ENCODE data around the gene SLX9. TPM values are rescaled to one million over a fixed set of nuclear protein-coding genes. Genes with fewer than 3 reads are reported as not detected.

SLX9 gene
- polyA plus RNA-seq, 1 of the 3 experiments (the other 2 are of a cell fraction), result 42.9 TPM

DNA sequence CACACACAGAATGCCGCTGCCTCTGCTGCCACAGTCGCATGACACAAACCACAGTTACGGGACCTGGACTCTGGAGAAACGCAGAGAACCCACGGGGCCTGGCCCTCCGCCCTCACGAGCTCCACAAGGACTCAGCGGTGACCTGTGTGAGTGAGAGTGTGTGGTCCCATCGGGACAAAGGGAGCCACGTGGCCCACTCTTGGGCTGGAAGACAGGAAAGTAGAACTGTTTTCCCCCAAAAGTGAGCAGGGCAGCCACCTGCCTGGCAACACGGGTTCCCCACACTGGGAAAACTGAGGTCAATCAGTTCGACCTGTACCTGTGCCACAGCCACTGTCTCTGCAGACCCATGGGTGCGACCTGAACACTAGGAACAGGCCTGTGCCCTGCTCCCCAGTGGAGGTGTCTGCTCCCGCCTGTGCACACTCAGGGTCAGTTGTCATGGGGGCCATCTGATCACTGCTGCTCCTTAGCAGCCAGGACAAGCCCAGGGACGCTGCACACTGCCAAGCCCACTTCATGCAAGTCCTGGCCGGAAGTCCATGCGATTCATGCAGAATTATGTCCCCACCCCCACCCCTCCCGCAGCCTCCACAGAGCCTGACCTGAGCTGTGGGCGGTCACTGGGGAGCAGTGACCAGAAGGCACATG, 80.2 kb downstream of the SLX9 start:
- WGBS (ENCODE audit: low lambda C conversion rate), result 93% methylated on average over 13 of the region's 19 CpGs

More for the DNA sequence above, 80.2 kb downstream of the SLX9 start:
- H3K27ac ChIP-seq (ENCODE audit: low read depth in 2 of 2, low read length in 1 of 2), result no peak overlapping the region
- H3K9me2 ChIP-seq, result no peaks in the 10 kb centered on the region
- no peaks in the 10 kb centered on the region for H3K9me3 ChIP-seq
- POLR2A ChIA-PET, result no interaction called here
- no peaks in the 10 kb centered on the region for H4K20me1 ChIP-seq (ENCODE audit: insufficient read depth)
- CTCF ChIA-PET, result no interaction called here
- no peaks in the 10 kb centered on the region for H3F3A ChIP-seq (replicated peaks; ENCODE audit: insufficient read depth)
- DNase-seq, result no peak
- H3K9ac ChIP-seq, result no peak overlapping the region
- TF ChIP-seq CHD2 (IDR thresholded peaks at IDR 0.05; ENCODE audit: low read length, partially characterized antibody) (no peak), TEAD4 (IDR thresholded peaks at IDR 0.05; ENCODE audit: borderline replicate concordance, insufficient read depth) (no peak), MAX (IDR thresholded peaks at IDR 0.05; ENCODE audit: low read depth) (no peak), CTCF (IDR thresholded peaks at IDR 0.05) (no peak), IRF3 (IDR thresholded peaks at IDR 0.05; ENCODE audit: low read depth, low read length) (no peak), GABPA (IDR thresholded peaks at IDR 0.05; ENCODE audit: low read depth) (no peak), ELF1 (IDR thresholded peaks at IDR 0.05) (no peak), EP300 (IDR thresholded peaks at IDR 0.05; ENCODE audit: borderline replicate concordance in 1 of 2, low read depth in 1 of 2, low read length in 1 of 2) (no peak), RAD21 (IDR thresholded peaks at IDR 0.05; ENCODE audit: low read length) (no peak), YY1 (IDR thresholded peaks at IDR 0.05; ENCODE audit: low read depth) (no peak), REST (IDR thresholded peaks at IDR 0.05; ENCODE audit: low read depth, low read length) (no peak)
- TF ChIP-seq, protein P1, sequence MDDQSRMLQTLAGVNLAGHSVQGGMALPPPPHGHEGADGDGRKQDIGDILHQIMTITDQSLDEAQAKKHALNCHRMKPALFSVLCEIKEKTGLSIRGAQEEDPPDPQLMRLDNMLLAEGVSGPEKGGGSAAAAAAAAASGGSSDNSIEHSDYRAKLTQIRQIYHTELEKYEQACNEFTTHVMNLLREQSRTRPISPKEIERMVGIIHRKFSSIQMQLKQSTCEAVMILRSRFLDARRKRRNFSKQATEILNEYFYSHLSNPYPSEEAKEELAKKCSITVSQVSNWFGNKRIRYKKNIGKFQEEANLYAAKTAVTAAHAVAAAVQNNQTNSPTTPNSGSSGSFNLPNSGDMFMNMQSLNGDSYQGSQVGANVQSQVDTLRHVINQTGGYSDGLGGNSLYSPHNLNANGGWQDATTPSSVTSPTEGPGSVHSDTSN (IDR thresholded peaks at IDR 0.05), result no peak
- no peaks in the 10 kb centered on the region for H3K36me3 ChIP-seq (replicated peaks in 1 of 2; ENCODE audit: control insufficient read depth in 1 of 2, insufficient read depth in 2 of 2, low read length in 1 of 2)
- H3K4me1 ChIP-seq (ENCODE audit: control insufficient read depth in 1 of 2, insufficient read depth in 2 of 2, low read depth in 1 of 2, low read length in 1 of 2), result no peaks in the 10 kb centered on the region; a peak in 1 of 4 replicates
- no peaks in the 10 kb centered on the region for H3K27me3 ChIP-seq (ENCODE audit: insufficient read depth)
- H3K79me2 ChIP-seq (ENCODE audit: insufficient read depth), result no peaks in the 10 kb centered on the region
- no peak overlapping the region for H2AFZ ChIP-seq (ENCODE audit: low read depth)
- H3K4me2 ChIP-seq, result no peak overlapping the region
- H3K4me3 ChIP-seq (ENCODE audit: low read depth in 2 of 2, low read length in 1 of 2), result no peak overlapping the region

Data from SK-N-SH (cell line).